ENCODE data around the gene EPHB1.

The EPHB1 gene

GRCh38 chr3:135170732-135171131 lies 375.7 kb downstream of the EPHB1 start:
- DNase-seq (ENCODE audit: low spot score) = no peak
- in situ Hi-C loops (cut with MboI; ENCODE audit: low sequenced_read_pairs, unreplicated experiment) = no loop called here
- no peak for TF ChIP-seq CTCF (IDR thresholded peaks at IDR 0.05; ENCODE audit: borderline replicate concordance, control extremely low read depth, extremely low read depth, insufficient read depth, missing control alignments)

GRCh38 chr3:135172191-135172869 lies 377.3 kb downstream of the EPHB1 start:
- TF ChIP-seq CTCF (IDR thresholded peaks at IDR 0.05; ENCODE audit: borderline replicate concordance, control extremely low read depth, extremely low read depth, insufficient read depth, missing control alignments) = no peak
- in situ Hi-C loops (cut with MboI; ENCODE audit: low sequenced_read_pairs, unreplicated experiment) = no loop called here
- no peak for DNase-seq (ENCODE audit: low spot score)

- no peak for DNase-seq (ENCODE audit: low spot score)
- in situ Hi-C loops (cut with MboI; ENCODE audit: low sequenced_read_pairs, unreplicated experiment) = no loop called here
- no peak for TF ChIP-seq CTCF (IDR thresholded peaks at IDR 0.05; ENCODE audit: borderline replicate concordance, control extremely low read depth, extremely low read depth, insufficient read depth, missing control alignments)
Measured at GRCh38 chr3:135175728-135176277, 380.7 kb downstream of the EPHB1 start.

GRCh38 chr3:135176881-135177280 lies 381.8 kb downstream of the EPHB1 start:
- in situ Hi-C loops (cut with MboI; ENCODE audit: low sequenced_read_pairs, unreplicated experiment) = no loop called here
- no peak for TF ChIP-seq CTCF (IDR thresholded peaks at IDR 0.05; ENCODE audit: borderline replicate concordance, control extremely low read depth, extremely low read depth, insufficient read depth, missing control alignments)
- DNase-seq (ENCODE audit: low spot score) = no peak

GRCh38 chr3:135178566-135178965 lies 383.5 kb downstream of the EPHB1 start:
- in situ Hi-C loops (cut with MboI; ENCODE audit: low sequenced_read_pairs, unreplicated experiment) = no loop called here
- TF ChIP-seq CTCF (IDR thresholded peaks at IDR 0.05; ENCODE audit: borderline replicate concordance, control extremely low read depth, extremely low read depth, insufficient read depth, missing control alignments) = no peak
- no peak for DNase-seq (ENCODE audit: low spot score)

GRCh38 chr3:135181408-135181807 lies 386.3 kb downstream of the EPHB1 start:
- in situ Hi-C loops (cut with MboI; ENCODE audit: low sequenced_read_pairs, unreplicated experiment) = no loop called here
- TF ChIP-seq CTCF (IDR thresholded peaks at IDR 0.05; ENCODE audit: borderline replicate concordance, control extremely low read depth, extremely low read depth, insufficient read depth, missing control alignments) = no peak
- no peak for DNase-seq (ENCODE audit: low spot score)

All from GM13976 (cell line).